22Rv1 (cell line): ENCODE measurements around the gene TCEA3.

Experiments used
- H3K27ac ChIP-seq: fragments of 450-650 bp; 2 replicates; pipeline ENCODE4 v1.5.1; 2017
- ZFX ChIP-seq: fragments of 450-650 bp; IDR thresholded peaks from 2 replicates; pipeline ENCODE4 v1.6.1; 2017; ENCODE audit warnings: antibody characterized with exemption, borderline replicate concordance
- TF ChIP-seq, protein P1 (sequence below): fragments of 450-650 bp; IDR thresholded peaks from 2 replicates; pipeline ENCODE4 v1.5.1; 2017; ENCODE audit warnings: mild to moderate bottlenecking

The TCEA3 gene

GRCh38 chr1:23421343-23421742 is 3.2 kb downstream of the TCEA3 start:
- H3K27ac ChIP-seq = no peak overlapping the region
- TF ChIP-seq, protein P1, sequence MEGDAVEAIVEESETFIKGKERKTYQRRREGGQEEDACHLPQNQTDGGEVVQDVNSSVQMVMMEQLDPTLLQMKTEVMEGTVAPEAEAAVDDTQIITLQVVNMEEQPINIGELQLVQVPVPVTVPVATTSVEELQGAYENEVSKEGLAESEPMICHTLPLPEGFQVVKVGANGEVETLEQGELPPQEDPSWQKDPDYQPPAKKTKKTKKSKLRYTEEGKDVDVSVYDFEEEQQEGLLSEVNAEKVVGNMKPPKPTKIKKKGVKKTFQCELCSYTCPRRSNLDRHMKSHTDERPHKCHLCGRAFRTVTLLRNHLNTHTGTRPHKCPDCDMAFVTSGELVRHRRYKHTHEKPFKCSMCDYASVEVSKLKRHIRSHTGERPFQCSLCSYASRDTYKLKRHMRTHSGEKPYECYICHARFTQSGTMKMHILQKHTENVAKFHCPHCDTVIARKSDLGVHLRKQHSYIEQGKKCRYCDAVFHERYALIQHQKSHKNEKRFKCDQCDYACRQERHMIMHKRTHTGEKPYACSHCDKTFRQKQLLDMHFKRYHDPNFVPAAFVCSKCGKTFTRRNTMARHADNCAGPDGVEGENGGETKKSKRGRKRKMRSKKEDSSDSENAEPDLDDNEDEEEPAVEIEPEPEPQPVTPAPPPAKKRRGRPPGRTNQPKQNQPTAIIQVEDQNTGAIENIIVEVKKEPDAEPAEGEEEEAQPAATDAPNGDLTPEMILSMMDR = no peak
- no peak for TF ChIP-seq ZFX

DNA sequence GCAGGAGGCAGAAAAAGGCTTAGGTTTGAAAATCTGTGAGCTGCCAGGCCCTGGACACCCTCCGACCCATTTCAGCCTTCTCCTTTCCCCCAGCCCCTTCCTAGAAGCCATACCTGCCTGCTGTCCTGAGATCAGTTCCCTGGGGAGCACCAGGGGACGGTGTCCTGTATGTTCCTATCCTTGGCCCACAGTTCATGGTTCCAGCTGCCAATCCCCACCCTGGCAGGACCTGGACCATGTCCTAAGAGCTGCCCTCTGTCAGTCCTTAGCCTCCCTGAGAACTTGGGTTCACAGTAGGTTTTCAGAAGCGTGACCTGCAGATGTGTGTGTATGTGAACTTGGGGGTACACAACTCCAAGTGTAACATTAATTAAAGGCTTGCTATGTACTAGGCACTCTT is 3.8 kb downstream of the TCEA3 start:
- H3K27ac ChIP-seq = no peak overlapping the region
- TF ChIP-seq, protein P1 = no peak
- no peak for TF ChIP-seq ZFX

DNA sequence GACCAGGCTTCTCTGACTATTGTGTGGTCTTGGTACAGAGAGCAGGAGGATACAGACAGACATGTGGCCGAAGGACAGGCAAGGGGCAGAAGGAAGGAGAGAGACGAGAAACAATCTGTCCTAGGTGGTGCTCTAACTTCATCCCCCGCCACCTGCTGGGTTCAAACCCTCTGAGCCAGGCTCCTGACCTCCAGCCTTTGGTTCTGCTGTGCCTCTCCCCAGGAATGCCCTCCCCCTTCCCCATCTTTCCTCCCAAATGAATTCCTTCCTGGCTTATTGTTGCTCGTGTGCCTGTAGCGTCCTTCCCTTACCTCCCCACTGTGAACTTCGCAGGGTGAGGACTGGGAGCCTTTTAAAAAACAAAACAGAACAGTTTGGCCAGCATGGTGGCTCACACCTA is 5.4 kb downstream of the TCEA3 start:
- no peak overlapping the region; the same call in 1 of the 2 replicates for H3K27ac ChIP-seq
- TF ChIP-seq, protein P1 = no peak
- no peak for TF ChIP-seq ZFX

DNA sequence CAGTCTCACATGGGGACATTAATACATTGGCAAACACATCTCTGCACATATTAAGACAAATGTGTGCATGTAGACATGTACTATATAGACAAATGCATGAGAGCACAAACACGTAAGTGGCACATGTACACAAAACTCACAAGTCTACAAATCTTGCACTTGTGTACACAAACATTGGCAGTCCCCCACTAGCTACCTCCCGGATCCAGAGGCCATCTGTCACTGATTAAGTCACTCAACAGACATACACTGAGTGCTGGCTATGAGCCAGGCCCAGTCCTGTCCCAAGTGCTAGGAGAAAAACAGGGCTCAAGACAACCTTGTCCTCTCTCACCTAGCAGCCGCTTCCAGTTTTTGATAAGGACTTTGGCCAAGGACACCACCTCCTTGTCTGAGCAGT is 7.0 kb downstream of the TCEA3 start:
- TF ChIP-seq, protein P1 = no peak
- TF ChIP-seq ZFX = no peak
- H3K27ac ChIP-seq = no peak overlapping the region

- no peak overlapping the region for H3K27ac ChIP-seq
- TF ChIP-seq ZFX = no peak
- TF ChIP-seq, protein P1 = no peak
Measured at GRCh38 chr1:23416964-23417363, 7.6 kb downstream of the TCEA3 start.

DNA sequence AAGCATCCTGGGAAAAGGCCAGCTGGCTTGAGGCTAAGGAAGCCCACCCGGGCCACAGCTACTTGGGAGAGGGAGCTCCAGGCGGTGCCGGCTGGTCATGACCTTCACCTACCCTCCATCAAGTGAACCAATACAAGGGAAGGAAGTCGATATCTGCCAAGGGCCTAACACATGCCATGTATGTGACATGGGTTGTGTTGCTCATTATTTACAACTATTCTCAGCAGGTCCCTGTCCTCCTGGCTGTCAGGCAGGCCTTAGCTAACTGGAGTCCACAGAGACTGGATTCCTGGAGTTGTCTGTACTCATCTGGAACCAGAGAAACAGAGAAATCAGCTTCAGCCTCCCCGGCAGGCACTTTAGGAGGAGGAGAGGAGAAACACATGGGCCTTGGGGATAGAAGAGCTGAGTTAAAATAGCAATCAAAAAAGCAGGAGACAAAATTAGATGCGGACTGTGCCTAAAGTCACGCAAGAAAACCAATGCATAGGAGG is 15.7 kb downstream of the TCEA3 start:
- no peak overlapping the region for H3K27ac ChIP-seq
- TF ChIP-seq ZFX = no peak
- TF ChIP-seq, protein P1 = no peak

GRCh38 chr1:23407016-23407630 is 17.4 kb downstream of the TCEA3 start:
- TF ChIP-seq, protein P1 = no peak
- TF ChIP-seq ZFX = no peak
- H3K27ac ChIP-seq = no peak overlapping the region
